ENCODE measurements around the gene SNCB. TPM values are rescaled to one million over a fixed set of nuclear protein-coding genes. Genes with fewer than 3 reads are reported as not detected.

Gene SNCB
- polyA plus RNA-seq, 1 of the 3 experiments (the other 2 are of a cell fraction), result 0.33 TPM

DNA sequence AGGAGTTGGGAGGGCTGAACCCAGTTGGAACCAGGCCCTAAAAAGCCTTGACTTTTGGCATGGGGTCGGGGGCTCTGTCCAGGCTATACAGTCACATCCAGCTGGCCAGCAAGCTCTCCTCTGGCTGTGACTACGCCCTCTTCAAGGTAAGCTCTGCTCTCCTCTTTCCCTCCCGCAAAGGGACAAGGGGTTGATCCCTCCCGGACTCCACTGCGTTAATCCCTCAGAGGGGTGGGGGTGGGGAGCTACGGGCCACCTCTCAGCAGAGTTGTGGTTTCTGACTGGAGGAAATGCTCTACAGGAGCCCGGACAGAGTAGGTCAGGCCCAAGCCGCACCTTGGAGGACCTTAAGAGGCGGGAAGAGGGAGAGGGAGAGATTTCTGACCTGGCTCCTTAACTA is 14.0 kb upstream of the SNCB start:
- Histone ChIP-seq H3K4me2 (no peak overlapping the region), H3K36me3 (replicated peaks in 1 of 2; ENCODE audit: control insufficient read depth in 1 of 2, insufficient read depth in 2 of 2, low read length in 1 of 2) (no peaks in the 10 kb centered on the region), H3K27me3 (ENCODE audit: insufficient read depth) (no peaks in the 10 kb centered on the region), H3K27ac (ENCODE audit: low read depth in 2 of 2, low read length in 1 of 2) (no peak overlapping the region), H3K4me1 (ENCODE audit: control insufficient read depth in 1 of 2, insufficient read depth in 2 of 2, low read depth in 1 of 2, low read length in 1 of 2) (peaks cover 4 to 17% of the 10 kb centered on the region in 2 experiments; a peak in 2 of 4 replicates), H2AFZ (ENCODE audit: low read depth) (no peak overlapping the region), H3K9me2 (no peaks in the 10 kb centered on the region), H3K9ac (no peak overlapping the region), H3K79me2 (ENCODE audit: insufficient read depth) (peaks cover 20% of the 10 kb centered on the region), H3K4me3 (ENCODE audit: low read depth in 2 of 2, low read length in 1 of 2) (no peak overlapping the region), H3F3A (replicated peaks; ENCODE audit: insufficient read depth) (no peaks in the 10 kb centered on the region), H3K9me3 (no peaks in the 10 kb centered on the region), H4K20me1 (ENCODE audit: insufficient read depth) (peaks cover 7% of the 10 kb centered on the region; the same call in 1 of the 2 replicates)
- ChIA-PET CTCF (interaction anchor here (5.8 kb wide), 1 partner anchor 71 kb away, joined by 38 read pairs; no protein-coding TSS in a partner anchor), POLR2A (no interaction called here)
- TF ChIP-seq TEAD4 (IDR thresholded peaks at IDR 0.05; ENCODE audit: borderline replicate concordance, insufficient read depth) (no peak), USF1 (IDR thresholded peaks at IDR 0.05; ENCODE audit: borderline replicate concordance, low read depth) (no peak), FOXM1 (IDR thresholded peaks at IDR 0.05; ENCODE audit: low read depth) (no peak), YY1 (IDR thresholded peaks at IDR 0.05; ENCODE audit: low read depth) (no peak), REST (IDR thresholded peaks at IDR 0.05; ENCODE audit: low read depth, low read length) (no peak), CHD2 (IDR thresholded peaks at IDR 0.05; ENCODE audit: low read length, partially characterized antibody) (no peak), ELF1 (IDR thresholded peaks at IDR 0.05) (no peak), NRF1 (IDR thresholded peaks at IDR 0.05; ENCODE audit: low read depth, low read length) (no peak), MEF2A (IDR thresholded peaks at IDR 0.05; ENCODE audit: borderline replicate concordance, low read depth) (no peak), EP300 (IDR thresholded peaks at IDR 0.05; ENCODE audit: borderline replicate concordance in 1 of 2, low read depth in 1 of 2, low read length in 1 of 2) (no peak), FOSL2 (IDR thresholded peaks at IDR 0.05; ENCODE audit: borderline replicate concordance, low read depth) (no peak), SIN3A (IDR thresholded peaks at IDR 0.05; ENCODE audit: borderline replicate concordance, low read depth, low read length) (no peak), RXRA (IDR thresholded peaks at IDR 0.05; ENCODE audit: borderline replicate concordance, low read depth) (no peak)
- TF ChIP-seq, protein P1, sequence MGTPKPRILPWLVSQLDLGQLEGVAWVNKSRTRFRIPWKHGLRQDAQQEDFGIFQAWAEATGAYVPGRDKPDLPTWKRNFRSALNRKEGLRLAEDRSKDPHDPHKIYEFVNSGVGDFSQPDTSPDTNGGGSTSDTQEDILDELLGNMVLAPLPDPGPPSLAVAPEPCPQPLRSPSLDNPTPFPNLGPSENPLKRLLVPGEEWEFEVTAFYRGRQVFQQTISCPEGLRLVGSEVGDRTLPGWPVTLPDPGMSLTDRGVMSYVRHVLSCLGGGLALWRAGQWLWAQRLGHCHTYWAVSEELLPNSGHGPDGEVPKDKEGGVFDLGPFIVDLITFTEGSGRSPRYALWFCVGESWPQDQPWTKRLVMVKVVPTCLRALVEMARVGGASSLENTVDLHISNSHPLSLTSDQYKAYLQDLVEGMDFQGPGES (IDR thresholded peaks at IDR 0.05; ENCODE audit: low read depth, low read length), result no peak
- TF ChIP-seq, protein P2, sequence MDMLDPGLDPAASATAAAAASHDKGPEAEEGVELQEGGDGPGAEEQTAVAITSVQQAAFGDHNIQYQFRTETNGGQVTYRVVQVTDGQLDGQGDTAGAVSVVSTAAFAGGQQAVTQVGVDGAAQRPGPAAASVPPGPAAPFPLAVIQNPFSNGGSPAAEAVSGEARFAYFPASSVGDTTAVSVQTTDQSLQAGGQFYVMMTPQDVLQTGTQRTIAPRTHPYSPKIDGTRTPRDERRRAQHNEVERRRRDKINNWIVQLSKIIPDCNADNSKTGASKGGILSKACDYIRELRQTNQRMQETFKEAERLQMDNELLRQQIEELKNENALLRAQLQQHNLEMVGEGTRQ (IDR thresholded peaks at IDR 0.05; ENCODE audit: borderline replicate concordance, low read depth, low read length), result no peak
- no peak for DNase-seq
- 69% methylated on average over 6 of the region's 9 CpGs for WGBS (ENCODE audit: low lambda C conversion rate)
